GM19463 (cell line): ENCODE results near the gene RAB43.
"Not testable (repeated sequence)": the region's sequence is repeated elsewhere in the genome, so short reads cannot be mapped to it uniquely, and the experiment has no call there.

Experiments used
- ATAC-seq: cut with Tn5 transposase; IDR thresholded peaks from one replicate; pipeline ENCODE4 v1.9.1; 2021; ENCODE audit warnings: mild to moderate bottlenecking, moderate library complexity; ENCODE audit not compliant: unreplicated experiment

The RAB43 gene

GRCh38 chr3:129122412-129123011, 908 bp upstream of the RAB43 start:
- ATAC-seq = no peak

DNA sequence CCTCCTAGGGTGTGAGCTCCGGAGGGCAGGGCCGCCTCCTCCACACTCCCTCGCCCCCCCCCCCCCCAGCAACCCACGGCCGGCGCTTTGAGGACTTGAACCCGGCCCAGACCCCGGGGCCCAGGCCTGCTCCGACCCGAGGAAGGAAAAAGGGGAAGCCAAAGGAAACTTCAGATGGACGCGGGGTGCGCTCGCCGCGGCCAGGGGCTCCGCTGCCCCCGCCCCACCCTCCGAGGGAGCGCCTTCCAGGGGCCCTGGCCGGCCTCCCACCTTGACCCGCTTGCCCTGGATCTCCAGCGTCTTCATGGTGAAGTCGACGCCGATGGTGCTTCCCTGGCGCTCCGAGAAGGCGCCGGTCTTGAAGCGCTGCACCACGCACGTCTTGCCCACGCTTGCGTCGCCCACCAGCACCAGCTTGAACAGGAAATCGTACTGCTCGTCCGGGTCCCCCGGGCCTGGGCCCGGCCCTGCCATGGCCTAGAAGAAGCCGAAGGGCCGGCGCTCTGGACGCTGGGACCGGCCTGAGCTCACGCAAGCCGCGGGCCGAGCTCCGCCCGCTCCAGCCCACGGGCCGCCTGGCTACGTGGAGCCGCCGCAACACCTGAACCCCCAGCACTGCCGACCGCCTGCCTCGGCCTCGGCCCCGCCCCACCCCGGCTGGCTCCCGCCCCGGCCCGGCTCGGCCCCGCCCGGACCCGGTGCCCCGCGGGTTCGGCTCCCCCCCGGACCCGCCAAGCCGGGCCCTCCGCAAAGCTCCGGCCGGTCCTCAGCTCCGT, 400 bp downstream of the RAB43 start:
- ATAC-seq = no peak

GRCh38 chr3:129120254-129121004, 1.2 kb downstream of the RAB43 start:
- ATAC-seq = peak; percentile 66

- no peak for ATAC-seq
These were observed 2.1 kb downstream of the RAB43 start for GRCh38 chr3:129119365-129120100.

DNA sequence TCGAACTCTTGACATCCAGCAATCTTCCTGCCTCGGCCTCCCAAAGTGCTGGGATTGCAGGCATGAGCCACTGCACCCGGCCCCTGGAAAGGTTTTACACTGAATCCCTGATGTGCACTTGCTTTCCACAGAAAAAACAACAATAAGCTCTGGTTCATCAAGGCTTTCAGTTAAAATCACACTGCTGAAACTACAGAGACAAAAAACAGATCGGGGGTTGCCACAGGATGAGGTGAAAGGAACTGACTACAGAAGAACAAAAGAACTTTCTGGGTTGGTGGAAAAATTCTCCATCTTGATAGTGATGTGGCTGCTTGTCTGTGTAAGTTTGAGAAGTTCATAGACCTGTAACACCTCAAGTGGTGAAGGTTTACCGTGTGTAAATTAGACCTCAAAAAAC, 2.9 kb downstream of the RAB43 start:
- no peak for ATAC-seq

GRCh38 chr3:129117134-129117533, 4.5 kb downstream of the RAB43 start:
- ATAC-seq = no peak

- no peak for ATAC-seq
These were observed 5.1 kb downstream of the RAB43 start for GRCh38 chr3:129116482-129116946.

GRCh38 chr3:129114455-129114854, 7.1 kb downstream of the RAB43 start:
- no peak for ATAC-seq

DNA sequence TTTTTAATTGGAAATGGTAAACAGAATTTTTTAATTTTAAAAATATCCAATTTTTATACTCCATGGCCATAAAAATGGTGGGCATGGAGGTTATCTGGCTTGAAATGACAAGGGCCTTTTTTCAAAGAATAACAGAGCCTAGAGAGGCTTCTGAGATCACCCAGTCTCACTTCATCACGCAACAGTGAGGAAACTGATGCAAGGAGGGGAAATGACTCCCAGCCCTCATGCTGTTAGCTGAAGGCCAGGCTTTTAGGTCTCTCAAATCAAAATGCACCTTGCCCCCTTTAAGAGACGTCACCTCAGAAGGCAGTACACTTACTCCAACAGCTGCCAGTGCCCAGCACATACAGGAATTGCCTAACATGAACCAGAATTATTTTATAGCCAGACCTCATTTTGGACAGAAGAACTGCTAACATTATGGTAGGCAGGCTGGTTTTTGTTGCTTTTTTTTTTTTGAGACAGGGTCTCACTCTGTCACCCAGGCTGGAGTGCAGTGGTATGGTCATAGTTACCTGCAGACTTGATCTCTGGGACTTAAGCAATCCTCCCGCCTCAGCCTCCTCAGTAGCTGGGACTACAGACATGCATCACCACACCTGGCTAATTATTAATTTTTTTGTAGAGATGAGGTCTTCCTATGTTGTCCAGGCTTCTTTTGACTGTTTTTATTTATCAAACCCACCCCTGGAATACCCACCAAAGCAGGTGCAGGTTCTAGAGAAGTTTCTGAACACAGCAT, 9.1 kb downstream of the RAB43 start:
- no peak for ATAC-seq

GRCh38 chr3:129111076-129111780, 10.4 kb downstream of the RAB43 start:
- ATAC-seq = not testable (repeated sequence)

GRCh38 chr3:129107793-129108192, 13.8 kb downstream of the RAB43 start:
- ATAC-seq = no peak

- ATAC-seq = no peak
These were observed 14.6 kb downstream of the RAB43 start for GRCh38 chr3:129106866-129107565.

GRCh38 chr3:129106320-129106719, 15.3 kb downstream of the RAB43 start:
- ATAC-seq = no peak

DNA sequence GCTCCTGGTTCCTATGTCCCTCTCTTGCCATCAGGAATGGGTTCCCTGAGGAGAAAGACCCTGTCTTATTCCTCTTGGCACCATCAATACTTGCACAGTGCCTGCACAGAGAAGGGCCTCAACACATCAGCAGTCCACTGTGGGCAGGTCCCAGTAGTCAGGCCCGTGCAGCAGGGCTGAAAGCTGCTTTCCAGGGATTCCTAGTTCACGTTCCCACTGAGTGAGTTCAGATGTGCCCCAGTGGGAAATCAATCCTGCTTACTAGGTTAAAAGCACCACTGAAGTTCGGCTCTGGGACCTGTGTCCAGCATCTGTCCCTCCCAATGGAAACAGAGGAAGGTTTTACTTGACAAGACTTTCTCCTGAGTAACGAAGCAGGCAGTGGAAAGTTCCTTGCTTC, 15.7 kb downstream of the RAB43 start:
- no peak for ATAC-seq

GRCh38 chr3:129104498-129105079, 17.0 kb downstream of the RAB43 start:
- no peak for ATAC-seq

GRCh38 chr3:129104051-129104450, 17.6 kb downstream of the RAB43 start:
- no peak for ATAC-seq

DNA sequence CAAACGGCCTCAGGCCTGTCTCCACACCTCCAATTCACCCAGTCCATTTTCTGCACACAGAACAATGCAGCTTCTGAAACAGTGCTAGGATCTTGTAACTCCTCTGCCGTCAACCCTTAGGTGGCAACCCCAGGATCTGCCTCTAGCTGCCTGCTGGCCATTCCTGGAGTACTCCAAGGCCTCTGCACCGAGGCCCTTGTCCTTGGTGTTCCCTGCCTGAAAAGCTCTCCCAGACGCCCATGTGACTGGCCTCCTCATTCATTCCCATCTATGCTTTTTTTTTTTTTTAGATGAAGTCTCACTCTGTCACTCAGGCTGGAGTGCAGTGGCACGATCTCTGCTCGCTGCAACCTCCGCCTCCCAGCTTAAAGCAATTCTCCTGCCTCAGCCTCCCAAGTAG, 18.3 kb downstream of the RAB43 start:
- ATAC-seq = no peak

DNA sequence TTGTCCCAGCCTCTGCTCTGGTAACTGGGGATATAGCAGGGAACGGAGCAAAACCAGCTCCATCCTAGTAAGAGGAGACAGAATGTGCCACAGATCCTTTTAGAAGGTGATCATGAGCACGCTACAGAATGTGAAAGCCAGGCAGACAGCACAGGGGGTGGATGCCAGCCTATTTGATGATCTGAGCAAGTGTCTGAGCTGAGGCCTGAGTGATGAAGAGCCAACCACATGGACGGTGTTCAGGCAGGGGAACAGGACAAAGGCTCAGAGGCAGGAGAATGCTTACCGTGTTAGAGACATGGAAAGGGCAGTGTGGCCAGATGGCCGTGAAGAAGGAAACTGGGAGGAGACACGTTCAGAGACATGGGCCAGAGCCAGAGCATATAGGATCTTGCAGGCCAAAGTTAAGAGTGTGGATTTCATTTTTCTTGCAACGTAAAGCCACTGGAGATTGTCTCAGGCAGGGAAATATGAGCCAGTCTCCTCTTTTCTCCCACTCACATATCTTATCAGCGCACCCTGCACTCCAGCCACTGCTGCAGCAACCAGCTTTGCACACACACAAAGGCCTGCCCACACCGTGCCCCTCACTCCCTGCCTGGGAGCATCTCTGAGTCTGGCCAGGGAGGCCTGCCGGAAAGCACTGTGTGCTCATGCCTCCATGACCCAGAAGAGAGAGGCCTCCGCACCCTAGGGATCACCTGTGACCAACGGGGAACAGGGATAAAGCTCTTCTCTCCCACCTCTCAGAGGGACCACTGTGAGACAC, 20.1 kb downstream of the RAB43 start:
- no peak for ATAC-seq
